ENCODE results near the gene MTSS2.
A peak's percentile ranks its signal among the peaks of the same experiment; 100 is the strongest.

MTSS2 gene, protein sequence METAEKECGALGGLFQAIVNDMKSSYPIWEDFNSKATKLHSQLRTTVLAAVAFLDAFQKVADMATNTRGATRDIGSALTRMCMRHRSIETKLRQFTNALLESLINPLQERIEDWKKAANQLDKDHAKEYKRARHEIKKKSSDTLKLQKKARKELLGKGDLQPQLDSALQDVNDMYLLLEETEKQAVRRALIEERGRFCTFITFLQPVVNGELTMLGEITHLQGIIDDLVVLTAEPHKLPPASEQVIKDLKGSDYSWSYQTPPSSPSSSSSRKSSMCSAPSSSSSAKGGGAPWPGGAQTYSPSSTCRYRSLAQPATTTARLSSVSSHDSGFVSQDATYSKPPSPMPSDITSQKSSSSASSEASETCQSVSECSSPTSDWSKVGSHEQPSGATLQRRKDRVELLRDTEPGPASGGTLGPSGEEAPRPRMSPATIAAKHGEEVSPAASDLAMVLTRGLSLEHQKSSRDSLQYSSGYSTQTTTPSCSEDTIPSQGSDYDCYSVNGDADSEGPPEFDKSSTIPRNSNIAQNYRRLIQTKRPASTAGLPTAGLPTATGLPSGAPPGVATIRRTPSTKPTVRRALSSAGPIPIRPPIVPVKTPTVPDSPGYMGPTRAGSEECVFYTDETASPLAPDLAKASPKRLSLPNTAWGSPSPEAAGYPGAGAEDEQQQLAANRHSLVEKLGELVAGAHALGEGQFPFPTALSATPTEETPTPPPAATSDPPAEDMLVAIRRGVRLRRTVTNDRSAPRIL

DNA sequence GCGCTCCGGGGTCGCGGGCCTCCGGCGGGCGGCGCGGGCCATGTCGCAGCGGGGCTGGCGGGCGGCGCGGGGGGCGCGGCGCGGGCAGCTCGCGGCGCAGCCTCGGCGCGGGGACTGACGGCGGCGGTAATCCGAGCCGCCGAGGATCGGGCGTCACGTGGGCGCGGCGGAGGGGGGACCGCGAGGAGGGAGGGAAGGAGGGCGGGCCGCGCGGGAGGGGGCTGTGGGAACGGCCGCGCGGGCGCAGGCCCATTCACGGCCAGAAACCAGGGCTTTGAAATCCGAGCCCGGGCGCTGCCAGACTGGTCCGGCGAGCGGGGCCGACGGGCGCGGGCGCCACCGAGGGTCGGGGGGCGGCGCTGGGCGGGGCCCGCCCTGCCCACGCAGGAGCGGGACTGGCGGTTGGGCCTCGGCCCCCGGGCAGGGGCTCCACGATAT lies at the start of gene MTSS2:
Gene MTSS2 (minus strand): TSS at position 116 of the 438 bp plus-strand sequence. CDS start 262 bp downstream, outside the sequence.
- DNase-seq (ENCODE audit: low read depth in 2 of 2), result peak in 1 of 2 donors; percentile 10

DNA sequence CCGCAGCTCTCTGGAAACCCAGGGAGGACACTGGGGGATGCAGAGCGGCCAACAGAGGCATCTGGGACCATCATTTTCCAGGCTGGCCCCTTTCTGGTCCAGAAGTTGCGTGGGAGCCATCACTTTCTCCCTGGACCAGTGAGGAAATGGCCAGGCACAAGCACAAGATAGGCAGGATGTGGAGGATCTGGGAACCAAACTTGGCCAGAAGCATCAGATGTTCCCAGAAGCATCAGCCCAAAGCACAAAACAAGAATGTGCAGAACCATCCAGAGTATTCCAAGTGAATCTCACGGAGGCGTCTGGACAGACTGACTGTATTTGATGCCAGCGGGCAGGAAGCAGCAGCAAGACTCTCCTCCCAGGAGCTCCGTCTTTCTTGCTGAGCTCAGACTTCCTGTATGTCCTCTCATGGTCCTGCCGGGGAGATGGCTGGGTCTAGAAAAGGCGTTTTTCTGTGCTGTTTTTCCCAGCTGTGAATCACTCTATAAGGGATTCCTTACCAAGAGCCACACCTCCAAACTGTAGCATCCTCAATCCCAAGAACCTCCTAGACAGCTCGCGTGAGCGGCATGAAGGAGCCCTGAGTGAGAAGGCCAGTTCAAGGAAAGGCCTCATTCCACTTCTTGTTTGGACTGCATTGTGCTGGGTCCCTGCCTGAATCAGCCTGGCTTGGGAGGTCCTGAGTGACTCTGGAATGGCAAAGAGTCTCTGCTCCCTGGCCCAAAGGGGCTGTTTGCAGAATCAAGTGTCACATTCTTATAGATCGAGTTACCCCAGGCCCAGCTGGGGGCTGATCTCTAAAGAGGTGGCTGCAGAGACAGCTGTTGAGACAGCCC lies 49.5 kb upstream of the MTSS2 start:
- no peak for DNase-seq (ENCODE audit: low read depth in 2 of 2)

DNA sequence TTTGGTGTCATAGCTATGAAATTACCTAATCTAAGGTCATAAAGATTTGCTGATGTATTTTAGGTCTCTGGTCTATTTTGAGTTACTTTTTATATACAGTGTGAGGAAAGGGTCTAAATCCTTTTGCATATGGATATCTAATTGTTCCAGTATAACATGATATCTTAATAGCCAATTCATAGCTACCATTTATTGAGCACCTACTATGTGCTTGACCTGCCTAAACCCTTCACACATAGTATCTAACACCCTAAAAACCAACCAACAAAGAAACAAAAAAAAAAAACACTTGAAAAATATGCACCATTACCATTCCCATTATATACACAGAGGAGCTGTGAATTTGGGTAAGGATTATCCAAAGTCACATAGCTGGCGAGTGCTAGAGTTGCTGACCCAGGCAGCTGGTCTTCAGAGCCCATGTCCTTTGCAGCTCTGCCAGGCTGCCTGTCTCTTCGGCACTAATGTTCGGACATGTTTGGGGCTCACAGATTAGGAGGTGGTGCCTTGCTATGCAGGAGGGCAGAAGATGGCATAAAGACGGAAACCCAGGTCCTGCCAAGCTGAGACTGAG lies 48.8 kb upstream of the MTSS2 start:
- no peak for DNase-seq (ENCODE audit: low read depth in 2 of 2)

DNA sequence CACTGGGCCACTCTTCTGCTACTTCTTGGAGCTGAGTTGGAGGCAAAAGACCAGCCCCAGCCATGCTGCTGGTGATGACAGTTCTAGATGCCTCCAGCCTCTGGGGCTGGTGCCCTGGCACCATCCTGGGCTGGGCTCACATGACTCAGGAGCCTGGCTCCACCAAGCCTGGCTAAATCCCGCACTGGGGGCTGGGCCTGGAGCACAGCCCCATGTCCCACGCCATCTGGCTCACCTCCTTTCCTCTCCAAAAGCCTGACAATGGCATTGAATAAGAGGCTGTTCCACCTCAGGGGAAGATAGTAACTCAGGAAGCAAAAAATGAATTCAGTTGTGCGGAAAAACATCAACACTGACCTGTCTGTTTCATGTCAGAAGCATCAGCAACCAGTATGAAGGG lies 45.1 kb upstream of the MTSS2 start:
- DNase-seq (ENCODE audit: low read depth in 2 of 2), result no peak

DNA sequence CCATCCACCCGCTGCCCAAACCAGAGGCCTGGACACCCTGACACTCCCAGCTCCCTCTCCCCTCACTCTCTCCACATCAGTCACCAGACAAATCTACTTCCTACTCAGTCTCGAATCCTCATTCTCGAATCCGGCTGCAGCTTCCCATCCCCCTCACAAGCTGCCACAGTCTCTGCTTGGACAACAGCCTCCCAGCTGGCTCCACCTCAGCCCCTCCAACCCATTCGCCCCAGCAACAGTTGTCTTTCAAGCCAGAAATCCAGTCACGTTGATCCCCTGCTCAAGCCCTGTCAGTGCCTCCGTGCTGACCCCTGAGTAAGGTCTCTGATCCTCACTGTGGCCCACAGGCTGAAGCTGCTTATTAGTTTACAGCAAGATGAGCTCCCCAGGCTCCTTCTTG lies 44.2 kb upstream of the MTSS2 start:
- DNase-seq (ENCODE audit: low read depth in 2 of 2), result no peak

DNA sequence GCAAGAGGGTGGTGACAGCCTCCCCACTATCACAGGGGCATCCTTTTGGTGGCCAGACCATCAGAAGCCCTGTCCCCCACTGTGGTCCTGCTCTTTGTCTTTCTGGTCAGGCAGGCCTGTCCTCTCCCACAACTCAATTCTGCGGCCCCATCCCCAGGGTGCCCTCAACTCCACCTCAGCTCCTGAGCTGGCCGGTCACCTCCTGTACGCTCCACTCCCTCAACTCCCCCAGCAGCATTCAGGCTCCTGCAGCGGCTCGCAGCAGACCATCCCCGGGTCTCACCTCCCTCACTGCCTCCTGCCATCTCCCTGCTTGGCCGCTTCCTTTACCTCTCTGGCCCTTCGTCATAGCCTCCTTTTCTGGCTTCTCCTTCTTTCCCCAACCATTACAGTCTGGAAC lies 43.4 kb upstream of the MTSS2 start:
- no peak for DNase-seq (ENCODE audit: low read depth in 2 of 2)

DNA sequence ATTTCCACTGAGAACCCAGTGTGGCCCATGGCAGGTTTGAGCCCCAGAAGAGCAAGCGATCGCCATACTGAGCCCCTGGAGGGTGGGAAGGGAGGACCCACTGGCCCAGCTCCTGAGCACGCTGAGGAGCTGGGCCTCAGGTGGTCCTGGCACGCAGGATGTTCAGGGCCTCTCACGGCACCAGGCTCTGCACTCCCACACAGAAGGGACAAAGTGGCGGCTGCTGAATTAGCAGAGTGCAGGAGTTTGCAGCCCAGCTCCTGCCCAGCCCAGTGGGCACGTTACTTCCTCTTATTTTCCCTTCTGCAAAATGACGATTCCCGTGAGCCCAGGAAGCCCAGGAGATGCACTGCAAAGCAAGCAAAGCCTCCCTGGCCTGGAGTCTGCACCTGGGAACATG lies 42.3 kb upstream of the MTSS2 start:
- no peak for DNase-seq (ENCODE audit: low read depth in 2 of 2)

DNA sequence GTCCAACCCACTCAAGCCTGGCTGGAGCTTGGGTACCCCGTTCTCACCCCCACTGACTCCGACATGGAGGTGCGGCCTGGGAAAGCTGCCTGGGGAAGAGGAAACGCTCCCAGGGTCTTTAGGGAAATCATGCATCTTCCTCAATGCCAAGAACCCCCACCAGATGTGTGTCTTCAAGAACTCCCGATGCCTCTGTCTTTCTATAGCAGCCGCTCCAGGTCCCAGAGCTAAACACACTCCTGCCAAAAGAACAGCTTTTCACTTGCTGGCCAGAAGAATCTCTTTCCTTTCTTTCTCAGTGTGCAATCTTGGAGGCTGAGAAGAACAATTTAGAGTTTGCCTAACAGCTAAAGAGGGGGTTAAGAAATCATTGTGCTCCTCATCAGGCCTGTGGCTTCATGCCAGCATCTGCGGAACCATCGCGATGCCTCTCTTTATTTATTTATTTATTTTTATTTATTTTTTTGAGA lies 41.1 kb upstream of the MTSS2 start:
- no peak for DNase-seq (ENCODE audit: low read depth in 2 of 2)

DNA sequence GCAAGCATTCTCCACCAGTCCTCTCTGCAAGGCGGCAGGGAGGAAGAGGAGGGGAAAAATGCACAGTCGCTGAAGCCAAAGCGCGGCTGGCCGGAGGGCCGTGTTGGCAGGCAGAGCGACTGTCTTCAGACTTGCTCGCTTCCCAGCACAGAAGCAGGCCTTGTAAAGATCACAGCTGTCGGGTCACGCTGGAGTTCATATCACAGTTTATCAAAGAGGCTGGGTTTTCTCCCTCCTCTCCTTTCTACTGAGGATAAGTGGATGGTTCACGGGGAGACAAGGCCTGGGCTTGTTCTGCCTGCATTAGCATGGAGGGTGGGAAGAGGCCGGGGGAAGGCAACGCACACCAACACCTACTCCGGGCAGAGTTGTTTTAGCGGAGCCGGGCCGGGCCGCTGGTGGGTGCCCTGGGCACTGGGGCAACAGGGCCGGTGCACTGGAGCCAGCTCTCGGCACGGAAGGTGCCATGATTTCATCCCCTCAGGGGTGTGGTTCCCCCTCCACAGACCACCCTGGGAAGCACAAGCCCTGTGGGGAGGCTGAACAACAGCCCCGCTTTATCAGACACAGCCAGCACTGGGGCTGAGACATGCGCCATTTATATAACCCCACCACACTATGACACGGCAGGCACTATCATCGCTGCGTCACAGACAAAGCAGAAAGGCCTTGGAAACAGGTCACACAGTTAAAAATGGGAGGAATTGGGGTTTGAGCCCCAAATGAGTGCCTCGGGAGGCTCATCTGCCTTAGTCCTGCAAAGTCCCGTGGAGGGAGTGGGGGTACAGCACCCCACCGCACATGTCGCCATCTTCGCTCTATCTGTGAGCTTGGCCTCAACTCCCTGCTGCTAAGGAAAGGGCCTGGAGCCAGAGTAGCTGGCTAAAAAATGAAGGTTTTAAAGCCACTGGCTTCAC lies 40.3 kb upstream of the MTSS2 start:
- DNase-seq (ENCODE audit: low read depth in 2 of 2), result no peak

DNA sequence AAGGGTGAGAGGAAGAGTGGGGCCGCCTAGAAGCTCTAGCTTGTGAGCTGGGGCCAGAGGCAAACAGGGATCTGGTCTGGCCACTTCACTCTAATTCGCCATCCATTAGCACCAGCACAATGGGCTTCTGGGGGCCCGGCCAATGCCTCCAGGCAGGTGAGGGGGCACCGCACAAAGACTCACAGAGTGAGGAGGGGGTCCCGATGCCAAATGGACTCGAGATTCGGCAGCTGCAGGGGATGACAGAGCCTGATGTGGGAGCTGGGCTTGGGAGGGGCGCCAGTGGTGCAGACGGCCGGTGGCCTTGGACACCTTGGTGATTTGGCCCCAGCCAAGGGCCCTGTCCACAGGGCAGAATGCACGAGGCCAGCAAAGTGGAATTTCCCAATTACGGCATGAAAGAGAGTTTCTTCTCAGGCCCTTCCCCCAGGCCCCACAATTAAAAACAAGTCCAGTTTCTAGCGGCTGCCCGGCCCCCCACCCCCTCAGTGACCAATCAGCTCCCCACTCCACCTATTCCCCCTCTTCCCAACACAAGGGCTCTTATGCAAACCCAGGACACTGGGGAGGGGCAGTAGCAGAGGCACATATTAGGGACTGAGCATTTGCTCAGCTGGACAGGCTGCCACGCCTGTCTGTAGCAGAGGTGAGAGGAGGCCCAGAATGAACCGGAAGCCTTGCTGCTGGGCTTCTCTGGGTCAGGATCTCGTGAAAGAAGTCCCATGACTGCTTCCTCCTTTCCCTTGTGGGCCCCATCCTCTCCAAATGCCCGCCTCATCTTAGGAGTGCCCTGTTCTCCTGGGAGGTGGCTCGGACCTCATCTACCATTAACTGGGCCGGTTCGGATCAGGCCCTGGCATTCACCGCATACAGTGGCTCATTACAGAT lies 39.4 kb upstream of the MTSS2 start:
- DNase-seq (ENCODE audit: low read depth in 2 of 2), result no peak

DNA sequence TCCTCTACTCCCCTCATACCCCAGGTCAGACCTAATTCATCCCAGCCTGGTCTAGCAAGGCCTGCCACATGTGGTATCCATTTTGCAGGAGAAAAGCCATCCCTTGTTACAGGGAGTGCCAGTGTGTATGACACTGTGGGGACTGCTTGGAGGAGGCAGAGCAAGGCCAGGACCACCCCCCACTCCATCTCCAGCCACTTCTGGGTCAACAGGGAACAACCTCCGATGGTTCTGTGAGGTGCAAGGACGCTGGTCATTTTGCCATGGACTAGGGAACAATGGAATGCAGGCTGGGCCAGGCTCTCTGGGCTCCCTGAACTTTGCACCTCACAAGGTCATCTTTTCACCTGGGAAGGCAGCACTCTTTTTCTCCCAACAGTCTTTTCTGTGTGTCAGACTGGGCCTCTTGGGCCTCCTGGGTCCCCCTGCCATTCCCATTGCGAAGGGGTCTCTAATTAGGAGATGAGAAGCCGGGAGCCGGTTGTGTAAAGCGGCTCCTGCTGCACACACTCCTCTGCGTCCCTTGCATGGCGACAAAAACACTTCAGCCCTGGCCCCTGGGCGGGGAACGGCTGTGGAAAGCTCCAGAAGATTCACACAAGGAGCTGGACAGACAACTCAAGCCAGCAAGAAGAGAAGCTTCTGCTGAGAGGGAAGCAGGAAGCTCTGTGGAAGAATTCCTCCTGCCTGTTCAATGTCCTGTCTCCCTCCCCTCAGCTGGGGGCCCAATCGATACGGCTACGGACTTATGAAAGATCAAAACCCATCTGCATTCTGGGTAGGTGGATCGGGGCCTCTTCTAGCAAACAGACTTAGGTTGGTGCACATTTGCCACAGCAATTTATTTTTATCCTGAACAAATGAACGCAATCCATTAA lies 38.5 kb upstream of the MTSS2 start:
- no peak for DNase-seq (ENCODE audit: low read depth in 2 of 2)

DNA sequence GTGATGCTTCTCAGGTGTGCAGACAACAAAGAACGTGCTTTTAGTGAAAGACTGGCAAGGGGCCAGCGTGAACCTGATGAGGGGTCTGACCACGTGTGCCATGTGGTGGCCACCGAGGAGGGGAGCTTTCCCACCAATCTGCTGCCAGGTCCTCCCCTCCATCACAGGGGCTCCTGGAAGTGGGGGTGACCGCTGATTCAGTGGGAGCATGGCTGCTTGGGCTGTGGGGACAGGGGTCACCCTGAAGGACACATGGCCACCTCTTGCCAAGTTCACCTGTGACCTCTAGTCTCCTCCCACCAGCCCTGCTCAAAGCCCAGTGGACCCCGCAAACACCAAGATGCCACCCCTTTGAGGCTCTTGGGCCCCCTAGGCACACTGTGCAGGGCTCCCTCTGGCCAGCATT lies 37.9 kb upstream of the MTSS2 start:
- DNase-seq (ENCODE audit: low read depth in 2 of 2), result no peak

DNA sequence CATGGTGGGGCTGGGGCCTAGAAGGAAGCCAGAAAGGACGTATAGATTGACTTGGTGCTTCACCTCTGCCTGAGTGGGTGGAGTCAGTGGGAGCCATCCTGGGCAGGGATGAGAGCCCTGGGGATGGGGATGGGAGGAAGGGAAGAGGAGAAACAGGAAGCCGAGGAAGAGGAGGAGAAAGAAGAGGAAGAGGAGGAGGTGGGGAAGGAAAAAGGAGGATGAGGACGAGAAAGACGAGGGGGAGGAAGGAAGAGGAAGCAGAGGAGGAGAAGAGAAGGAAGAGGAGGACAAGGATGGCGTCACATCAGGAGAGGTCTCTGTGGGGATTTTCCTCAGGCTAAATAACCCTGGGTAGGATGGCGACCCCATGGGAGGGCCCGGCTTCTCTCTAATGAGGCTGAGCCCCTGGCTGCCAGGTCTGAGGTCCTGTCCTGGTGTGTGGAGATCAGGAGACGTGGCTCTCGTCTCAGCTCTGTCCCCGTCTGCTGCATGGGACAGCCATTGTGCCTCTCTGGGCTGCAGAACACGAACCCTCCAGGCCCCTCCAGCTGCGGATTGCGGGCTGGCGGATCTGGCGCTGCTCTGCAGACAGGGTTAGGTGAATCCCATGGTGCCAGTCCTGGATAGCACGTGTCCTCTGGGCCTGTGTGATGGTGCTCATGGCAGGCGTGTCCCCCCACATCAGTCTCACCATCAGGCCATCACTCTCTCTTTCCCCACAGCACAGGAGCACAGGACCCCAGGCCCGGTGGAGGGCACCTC lies 35.5 kb upstream of the MTSS2 start:
- DNase-seq (ENCODE audit: low read depth in 2 of 2), result no peak

DNA sequence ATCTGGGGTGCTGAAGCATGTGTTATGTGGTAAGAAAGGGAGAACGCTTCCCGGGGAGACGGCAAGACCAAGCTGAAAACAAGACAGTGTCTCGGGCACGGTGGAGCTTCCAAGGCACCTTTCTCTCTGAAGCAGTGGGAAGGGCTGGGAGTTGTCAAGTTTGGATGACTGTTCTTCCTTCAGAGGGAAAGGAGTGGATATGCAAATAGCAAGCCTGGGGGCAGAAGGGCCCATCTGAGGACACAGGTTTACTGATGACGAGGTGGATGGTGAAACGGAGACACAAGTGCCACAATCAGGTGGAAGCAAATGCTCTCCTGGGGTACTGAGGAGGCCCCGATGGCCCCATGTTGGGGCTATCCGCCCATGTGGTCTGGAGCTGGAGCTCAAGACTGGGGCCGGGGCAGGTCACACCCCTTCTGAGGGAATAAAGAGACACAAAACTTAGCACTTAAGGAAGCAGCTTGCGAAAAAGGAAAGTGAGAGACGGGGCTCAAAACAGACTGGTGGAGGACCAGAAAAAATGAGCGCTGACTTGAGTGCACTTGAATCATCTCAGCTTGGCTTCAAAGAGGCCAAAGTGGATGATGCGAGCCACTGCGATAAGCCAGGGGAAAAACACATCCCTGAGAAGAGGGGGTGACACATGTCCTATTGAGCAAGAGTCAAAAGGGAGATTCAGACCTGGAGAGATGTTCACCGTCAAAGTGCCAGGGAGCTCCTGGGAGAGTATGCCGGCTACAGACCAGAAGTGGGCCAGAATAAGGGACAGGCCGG lies 34.8 kb upstream of the MTSS2 start:
- no peak for DNase-seq (ENCODE audit: low read depth in 2 of 2)

DNA sequence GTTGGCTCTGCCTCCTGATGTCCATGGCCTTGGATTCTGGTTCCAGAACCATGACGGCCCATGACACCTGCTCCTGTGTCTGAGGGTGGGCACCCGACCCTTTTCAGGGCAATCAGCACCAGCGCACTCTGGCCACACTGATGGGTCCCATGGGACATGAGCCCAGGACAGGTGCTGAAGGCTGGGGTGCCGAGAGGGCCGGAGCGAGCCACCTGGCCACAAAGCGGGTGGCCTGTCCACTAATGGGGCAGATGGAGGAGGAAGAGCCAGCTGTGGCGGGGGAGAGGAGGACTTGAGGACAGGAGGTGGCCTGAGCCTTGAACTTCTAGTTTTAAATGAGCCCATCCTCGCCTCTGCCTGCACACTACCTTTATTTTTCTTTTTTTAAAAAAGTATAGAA lies 31.2 kb upstream of the MTSS2 start:
- no peak for DNase-seq (ENCODE audit: low read depth in 2 of 2)

DNA sequence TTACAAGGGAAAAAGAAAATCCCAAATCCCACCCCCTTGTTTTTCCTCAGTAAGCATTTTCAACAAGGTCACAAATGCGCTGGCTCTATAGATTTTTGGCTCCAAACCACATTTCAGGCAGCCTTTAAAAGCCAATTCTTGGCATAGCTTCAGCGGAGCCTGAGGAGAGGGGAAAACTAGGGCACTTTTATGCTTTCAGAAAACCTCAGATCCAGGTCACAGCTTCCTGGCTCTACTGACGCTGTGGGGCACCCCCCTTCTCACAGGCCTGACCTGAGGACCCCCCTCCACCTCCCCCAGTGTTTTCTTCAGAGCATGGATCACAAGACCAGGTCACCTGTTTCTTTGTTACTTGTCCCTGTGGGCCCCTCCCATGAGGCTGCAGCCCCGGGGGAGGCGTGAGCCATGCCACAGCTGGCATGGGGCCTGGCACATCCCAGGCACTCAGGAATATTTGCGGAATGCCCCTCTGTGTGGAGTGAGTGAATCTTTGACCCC lies 30.1 kb upstream of the MTSS2 start:
- no peak for DNase-seq (ENCODE audit: low read depth in 2 of 2)

Measured in stimulated activated CD4-positive, alpha-beta T cell treated with anti-CD3 and anti-CD28 coated beads, Interleukin-15, amount 100 ng/mL, for 48 hours (primary cell).